WERI-Rb-1 (cell line): Measurements from ENCODE around the gene GIPC1.

Experiments used
- DNase-seq: peaks from one replicate; pipeline ENCODE4 v3.0.0-alpha.2; 2020
- H3K27ac ChIP-seq: fragments of 250-450 bp; sonication (Bioruptor Pico); 2 replicates; pipeline ENCODE4 v1.5.1; 2020; ENCODE audit warnings: mild to moderate bottlenecking, moderate library complexity
- H3K27me3 ChIP-seq: fragments of 250-450 bp; sonication (Bioruptor Pico); 2 replicates; pipeline ENCODE4 v1.5.1; 2021; ENCODE audit warnings: mild to moderate bottlenecking, low read depth, moderate library complexity; ENCODE audit not compliant: insufficient read depth, severe bottlenecking
- H3K36me3 ChIP-seq: fragments of 250-450 bp; sonication (Bioruptor Pico); 2 replicates; pipeline ENCODE4 v1.5.1; 2020; ENCODE audit warnings: mild to moderate bottlenecking, moderate library complexity
- H3K4me3 ChIP-seq: 2 replicates; pipeline ENCODE4 v1.5.1; 2011; ENCODE audit warnings: low read depth, mild to moderate bottlenecking, control low read depth, low read length
- H3K9me3 ChIP-seq: fragments of 250-450 bp; sonication (Bioruptor Pico); 2 replicates; pipeline ENCODE4 v1.5.1; 2021; ENCODE audit warnings: mild to moderate bottlenecking, moderate library complexity; ENCODE audit not compliant: severe bottlenecking
- TF ChIP-seq, protein P1 (sequence below): IDR thresholded peaks from 2 replicates; pipeline ENCODE4 v1.5.1; 2011; ENCODE audit warnings: low read depth, mild to moderate bottlenecking, control low read depth, inconsistent platforms, low read length

Gene GIPC1

DNA sequence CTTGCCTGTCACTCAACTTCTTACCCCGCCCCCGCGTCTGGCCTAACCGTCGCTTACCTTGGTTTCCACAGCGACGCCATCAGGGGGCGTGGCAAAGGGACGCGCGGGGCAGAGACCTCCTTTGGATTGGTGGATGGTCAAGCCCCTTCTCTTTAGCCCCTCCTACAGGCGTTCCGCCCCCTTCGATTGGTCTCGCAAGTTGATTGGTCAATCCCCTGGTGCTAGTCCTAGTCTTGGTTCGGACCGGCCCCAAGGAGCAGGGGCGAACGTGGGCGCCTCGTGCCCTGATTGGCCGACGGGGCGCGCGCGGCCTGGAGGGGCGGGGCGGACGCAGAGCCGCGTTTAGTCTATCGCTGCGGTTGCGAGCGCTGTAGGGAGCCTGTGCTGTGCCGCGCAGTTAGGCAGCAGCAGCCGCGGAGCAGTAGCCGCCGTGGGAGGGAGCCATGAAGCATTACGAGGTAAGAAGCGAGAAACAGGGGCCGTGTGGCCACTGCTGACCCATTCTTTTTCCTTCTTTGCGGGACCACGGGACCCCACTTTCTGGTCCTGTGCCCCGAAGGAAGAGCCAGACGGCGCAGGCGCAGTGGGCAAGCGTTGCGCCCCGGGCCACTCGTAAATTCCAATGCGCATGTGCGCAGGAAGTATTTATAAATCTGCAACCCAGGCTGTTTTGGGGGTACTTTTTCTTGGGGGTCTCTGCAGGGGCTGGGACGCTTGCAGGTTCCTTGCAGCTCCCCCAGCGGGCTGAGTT lies 33.5 kb upstream of the GIPC1 start, which contains the start of gene TECR:
Gene TECR (plus strand): TSS at position 341 of the 751 bp plus-strand sequence. CDS start 103 bp downstream, at position 444.
- TF ChIP-seq, protein P1, sequence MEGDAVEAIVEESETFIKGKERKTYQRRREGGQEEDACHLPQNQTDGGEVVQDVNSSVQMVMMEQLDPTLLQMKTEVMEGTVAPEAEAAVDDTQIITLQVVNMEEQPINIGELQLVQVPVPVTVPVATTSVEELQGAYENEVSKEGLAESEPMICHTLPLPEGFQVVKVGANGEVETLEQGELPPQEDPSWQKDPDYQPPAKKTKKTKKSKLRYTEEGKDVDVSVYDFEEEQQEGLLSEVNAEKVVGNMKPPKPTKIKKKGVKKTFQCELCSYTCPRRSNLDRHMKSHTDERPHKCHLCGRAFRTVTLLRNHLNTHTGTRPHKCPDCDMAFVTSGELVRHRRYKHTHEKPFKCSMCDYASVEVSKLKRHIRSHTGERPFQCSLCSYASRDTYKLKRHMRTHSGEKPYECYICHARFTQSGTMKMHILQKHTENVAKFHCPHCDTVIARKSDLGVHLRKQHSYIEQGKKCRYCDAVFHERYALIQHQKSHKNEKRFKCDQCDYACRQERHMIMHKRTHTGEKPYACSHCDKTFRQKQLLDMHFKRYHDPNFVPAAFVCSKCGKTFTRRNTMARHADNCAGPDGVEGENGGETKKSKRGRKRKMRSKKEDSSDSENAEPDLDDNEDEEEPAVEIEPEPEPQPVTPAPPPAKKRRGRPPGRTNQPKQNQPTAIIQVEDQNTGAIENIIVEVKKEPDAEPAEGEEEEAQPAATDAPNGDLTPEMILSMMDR, result no peak
- DNase-seq, result peak; percentile 100
- H3K27ac ChIP-seq, result peak within 1 kb of the TSS; percentile 94
- H3K9me3 ChIP-seq, result no peaks in the 10 kb centered on the region
- H3K36me3 ChIP-seq, result peaks cover 16% of the 10 kb centered on the region
- no peaks in the 10 kb centered on the region for H3K27me3 ChIP-seq
- H3K4me3 ChIP-seq, result peak within 1 kb of the TSS; percentile 73

DNA sequence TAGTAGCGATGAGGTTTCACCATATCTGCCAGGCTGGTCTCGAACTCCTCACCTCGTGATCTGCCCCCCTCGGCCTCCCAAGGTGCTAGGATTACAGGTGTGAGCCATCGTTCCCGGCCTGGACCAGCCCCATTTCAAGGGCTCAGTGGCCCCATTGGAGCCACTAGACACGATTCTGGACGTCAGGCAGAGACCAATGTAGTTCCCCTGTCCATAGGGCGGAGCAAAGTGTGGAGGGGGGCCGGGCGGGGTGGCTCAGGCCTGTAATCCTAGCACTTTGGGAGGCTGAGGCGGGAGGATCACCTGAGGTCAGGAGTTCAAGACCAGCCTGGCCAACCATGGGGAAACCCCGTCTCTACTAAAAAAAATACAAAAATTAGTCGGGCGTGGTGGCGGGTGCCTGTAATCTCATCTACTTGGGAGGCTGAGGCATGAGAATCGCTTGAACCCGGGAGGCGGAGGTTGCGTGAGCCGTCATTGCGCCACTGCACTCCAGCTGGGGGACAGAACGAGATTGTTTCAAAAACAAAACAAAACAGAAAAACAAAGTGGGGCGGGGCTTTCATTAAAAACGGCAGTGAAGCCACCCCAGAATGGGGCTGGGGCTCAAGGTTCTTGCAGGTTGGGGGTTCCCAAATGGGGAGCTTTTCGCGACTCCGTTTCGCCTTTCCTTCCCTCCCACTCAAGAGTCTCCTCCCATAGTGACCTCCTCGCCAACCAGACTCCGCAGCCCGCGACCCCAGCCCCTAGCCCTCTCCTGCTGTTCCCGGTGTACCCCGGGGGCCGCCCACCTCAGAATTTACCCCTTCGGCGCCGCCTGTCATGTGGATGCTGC lies 32.7 kb upstream of the GIPC1 start:
- Histone ChIP-seq H3K27ac (peak overlapping the region; percentile 85), H3K36me3 (peaks cover 15% of the 10 kb centered on the region), H3K4me3 (peak overlapping the region; percentile 44), H3K9me3 (no peaks in the 10 kb centered on the region), H3K27me3 (no peaks in the 10 kb centered on the region)
- no peak for DNase-seq
- TF ChIP-seq, protein P1, result no peak

DNA sequence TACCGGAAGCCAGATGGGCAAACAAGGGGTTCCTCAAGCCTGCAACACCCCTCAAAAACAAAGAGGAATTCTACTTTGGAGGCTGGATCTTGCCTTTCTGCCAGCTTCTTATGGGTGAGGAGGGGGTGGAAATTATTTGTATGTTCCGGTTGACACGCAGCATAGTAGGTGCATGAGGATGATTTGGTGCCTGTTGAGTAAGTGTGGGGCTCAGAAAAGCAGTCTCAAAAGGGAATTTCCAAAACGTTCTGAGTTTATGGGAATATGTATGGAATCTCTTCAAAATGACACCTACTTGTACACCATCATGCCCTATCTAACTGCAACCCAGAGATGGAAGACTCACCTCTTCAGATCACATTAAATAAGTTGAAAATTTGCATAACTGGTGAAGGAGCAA lies 30.5 kb upstream of the GIPC1 start:
- no peak overlapping the region for H3K27ac ChIP-seq
- H3K27me3 ChIP-seq, result no peaks in the 10 kb centered on the region
- peaks cover 12% of the 10 kb centered on the region for H3K36me3 ChIP-seq
- DNase-seq, result no peak
- H3K4me3 ChIP-seq, result no peak overlapping the region
- TF ChIP-seq, protein P1, result no peak
- H3K9me3 ChIP-seq, result no peaks in the 10 kb centered on the region

DNA sequence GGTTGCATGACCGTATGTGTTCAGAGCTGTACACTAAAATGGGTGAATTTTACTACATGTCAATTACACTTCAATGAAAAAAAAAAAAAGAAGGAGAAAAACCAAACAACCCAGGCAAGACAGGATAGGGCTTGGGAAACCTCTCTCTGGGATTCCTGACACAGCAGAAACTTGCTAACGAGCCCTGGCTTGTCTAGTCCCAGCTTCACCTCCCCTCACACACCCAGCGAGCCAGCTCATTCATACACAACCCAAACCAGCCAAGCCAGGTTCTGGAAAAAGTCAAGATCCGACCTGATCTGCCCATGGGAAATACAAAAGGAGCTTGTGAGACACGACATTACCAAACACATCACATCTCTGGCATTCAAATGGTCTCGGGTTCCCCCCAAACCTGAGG lies 29.8 kb upstream of the GIPC1 start:
- H3K27me3 ChIP-seq, result no peaks in the 10 kb centered on the region
- H3K27ac ChIP-seq, result no peak overlapping the region
- H3K36me3 ChIP-seq, result peaks cover 5% of the 10 kb centered on the region
- no peak overlapping the region for H3K4me3 ChIP-seq
- no peak for DNase-seq
- TF ChIP-seq, protein P1, result no peak
- H3K9me3 ChIP-seq, result no peaks in the 10 kb centered on the region

DNA sequence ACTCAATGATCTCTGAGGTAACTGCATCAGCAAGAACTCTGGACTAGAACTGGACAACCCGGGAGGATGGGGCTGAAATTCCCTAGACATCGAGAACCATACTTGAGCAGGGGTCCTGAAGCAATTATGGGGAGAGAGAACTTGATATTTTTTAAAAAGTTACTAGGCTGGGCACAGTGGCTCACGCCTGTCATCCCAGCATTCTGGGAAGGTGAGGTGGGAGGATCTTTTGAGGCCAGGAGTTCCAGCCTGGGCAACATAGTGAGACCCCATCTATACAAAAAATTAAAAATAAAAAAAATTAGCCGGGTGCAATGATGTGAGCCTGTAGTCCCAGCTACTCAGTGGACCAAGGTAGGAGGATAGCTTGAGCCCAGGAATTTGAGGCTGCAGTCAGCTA lies 24.6 kb upstream of the GIPC1 start:
- TF ChIP-seq, protein P1, result no peak

More for the DNA sequence above, 24.6 kb upstream of the GIPC1 start:
- Histone ChIP-seq H3K9me3 (no peaks in the 10 kb centered on the region), H3K36me3 (peaks cover 15% of the 10 kb centered on the region), H3K27me3 (no peaks in the 10 kb centered on the region), H3K4me3 (no peak overlapping the region), H3K27ac (no peak overlapping the region)
- no peak for DNase-seq
